ENCODE data around the gene GRB7.

GRCh38 chr17:39716073-39716818 is 21.5 kb upstream of the GRB7 start:
- TF ChIP-seq POLR2A (IDR thresholded peaks at IDR 0.05; ENCODE audit: low read depth, low read length) (no peak), TAF1 (IDR thresholded peaks at IDR 0.05; ENCODE audit: borderline replicate concordance, low read depth, low read length) (no peak)
